MM.1S (cell line): ENCODE data around the gene TGFA.

Source experiments
- DNase-seq: peaks from one replicate; pipeline ENCODE4 v3.0.0-alpha.2; 2015
- H2AFZ ChIP-seq: fragments of 300-600 bp; sonication (generic); 2 replicates; pipeline ENCODE4 v1.6.0; 2016; ENCODE audit warnings: antibody characterized with exemption, low read length
- H3F3A ChIP-seq: fragments of 300-600 bp; sonication (generic); 2 replicates; pipeline ENCODE4 v1.6.1; 2016; ENCODE audit warnings: mild to moderate bottlenecking, antibody characterized with exemption, low read length, moderate library complexity, mixed read lengths; ENCODE audit not compliant: insufficient read depth
- H3K27ac ChIP-seq: fragments of 300-600 bp; sonication (generic); 2 replicates; pipeline ENCODE4 v1.5.1; 2016; ENCODE audit warnings: mild to moderate bottlenecking, low read length
- H3K27me3 ChIP-seq: fragments of 300-600 bp; sonication (generic); replicated peaks from 2 replicates; pipeline ENCODE4 v1.6.0; 2016; ENCODE audit warnings: low read length; ENCODE audit not compliant: insufficient read depth
- H3K36me3 ChIP-seq: fragments of 300-600 bp; sonication (generic); replicated peaks from 2 replicates; pipeline ENCODE4 v1.6.1; 2016; ENCODE audit warnings: mild to moderate bottlenecking, low read length, mixed read lengths; ENCODE audit not compliant: insufficient read depth
- H3K4me1 ChIP-seq: fragments of 300-600 bp; sonication (generic); 2 replicates; pipeline ENCODE4 v1.6.1; 2016; ENCODE audit warnings: low read length, mixed read lengths
- H3K4me2 ChIP-seq: fragments of 300-600 bp; sonication (generic); 2 replicates; pipeline ENCODE4 v1.6.0; 2016; ENCODE audit warnings: low read depth, low read length
- H3K4me3 ChIP-seq: fragments of 300-600 bp; sonication (generic); 2 replicates; pipeline ENCODE4 v1.5.1; 2016; ENCODE audit warnings: low read length, mixed read lengths
- H3K79me2 ChIP-seq: fragments of 300-600 bp; sonication (generic); 2 replicates; pipeline ENCODE4 v1.6.1; 2016; ENCODE audit warnings: mixed run types, low read length, mixed read lengths
- H3K9ac ChIP-seq: fragments of 300-600 bp; sonication (generic); 2 replicates; pipeline ENCODE4 v1.6.1; 2016; ENCODE audit warnings: low read length, mixed read lengths
- H3K9me2 ChIP-seq: fragments of 300-600 bp; sonication (generic); replicated peaks from 2 replicates; pipeline ENCODE4 v1.6.1; 2016; ENCODE audit warnings: mild to moderate bottlenecking, low read length, mixed read lengths; ENCODE audit not compliant: insufficient read depth
- H3K9me3 ChIP-seq: fragments of 300-600 bp; sonication (generic); replicated peaks from 2 replicates; pipeline ENCODE4 v1.6.1; 2016; ENCODE audit warnings: mild to moderate bottlenecking, low read length, mixed read lengths; ENCODE audit not compliant: insufficient read depth
- H4K20me1 ChIP-seq: fragments of 300-600 bp; sonication (generic); 2 replicates; pipeline ENCODE4 v1.6.1; 2016; ENCODE audit warnings: mild to moderate bottlenecking, low read length, moderate library complexity, mixed read lengths; ENCODE audit not compliant: insufficient read depth
- CTCF ChIP-seq: fragments of 300-600 bp; sonication (generic); IDR thresholded peaks from 2 replicates; pipeline ENCODE4 v1.5.1; 2016; ENCODE audit warnings: antibody characterized with exemption, low read length, mixed read lengths
- EZH2 ChIP-seq: fragments of 300-600 bp; sonication (generic); optimal IDR thresholded peaks from 2 replicates; pipeline ENCODE3; 2017; ENCODE audit warnings: low read depth, mild to moderate bottlenecking, antibody characterized with exemption, low read length, mixed read lengths
- EZH2phosphoT487 ChIP-seq: fragments of 300-600 bp; sonication (generic); IDR thresholded peaks from 2 replicates; pipeline ENCODE4 v1.6.1; 2018; ENCODE audit warnings: antibody characterized with exemption, low read length

Gene TGFA

GRCh38 chr2:70548233-70548632, 5.4 kb downstream of the TGFA start:
- Histone ChIP-seq H3K4me1 (peaks cover 9% of the 10 kb centered on the region; the same call in 1 of the 2 replicates), H3F3A (peaks cover 4% of the 10 kb centered on the region; the same call in 1 of the 2 replicates), H3K9me2 (no peaks in the 10 kb centered on the region), H2AFZ (no peak overlapping the region), H3K4me2 (no peak overlapping the region), H3K9me3 (no peaks in the 10 kb centered on the region), H3K27ac (no peak overlapping the region), H3K9ac (no peak overlapping the region), H3K79me2 (peaks cover 71% of the 10 kb centered on the region), H3K4me3 (no peak overlapping the region), H3K27me3 (no peaks in the 10 kb centered on the region), H4K20me1 (no peaks in the 10 kb centered on the region), H3K36me3 (no peaks in the 10 kb centered on the region)
- TF ChIP-seq CTCF: no peak
- no peak for TF ChIP-seq EZH2
- TF ChIP-seq EZH2phosphoT487: no peak
- DNase-seq: no peak

GRCh38 chr2:70546885-70547284, 6.7 kb downstream of the TGFA start:
- H3K27me3 ChIP-seq: no peaks in the 10 kb centered on the region
- peaks cover 9% of the 10 kb centered on the region for H3K4me1 ChIP-seq
- no peaks in the 10 kb centered on the region for H4K20me1 ChIP-seq
- H3K36me3 ChIP-seq: no peaks in the 10 kb centered on the region
- H3K9me3 ChIP-seq: no peaks in the 10 kb centered on the region
- H3K4me3 ChIP-seq: no peak overlapping the region
- peaks cover 3% of the 10 kb centered on the region; the same call in 1 of the 2 replicates for H3F3A ChIP-seq
- TF ChIP-seq EZH2 (no peak), EZH2phosphoT487 (no peak), CTCF (no peak)
- no peak overlapping the region for H3K27ac ChIP-seq
- no peak overlapping the region for H2AFZ ChIP-seq
- peaks cover 60% of the 10 kb centered on the region for H3K79me2 ChIP-seq
- H3K4me2 ChIP-seq: no peak overlapping the region
- H3K9ac ChIP-seq: no peak overlapping the region
- H3K9me2 ChIP-seq: no peaks in the 10 kb centered on the region
- DNase-seq: no peak

- Histone ChIP-seq H3K4me2 (no peak overlapping the region), H3K9ac (no peak overlapping the region), H4K20me1 (no peaks in the 10 kb centered on the region), H3K27me3 (no peaks in the 10 kb centered on the region), H3K36me3 (no peaks in the 10 kb centered on the region), H3F3A (peaks cover 8% of the 10 kb centered on the region; the same call in 1 of the 2 replicates), H3K4me1 (peaks cover 11% of the 10 kb centered on the region), H2AFZ (no peak overlapping the region), H3K27ac (no peak overlapping the region), H3K4me3 (no peak overlapping the region), H3K9me3 (no peaks in the 10 kb centered on the region), H3K79me2 (peaks cover 57% of the 10 kb centered on the region), H3K9me2 (no peaks in the 10 kb centered on the region)
- no peak for TF ChIP-seq EZH2
- TF ChIP-seq CTCF: no peak
- no peak for TF ChIP-seq EZH2phosphoT487
- DNase-seq: no peak
Observed at GRCh38 chr2:70546376-70546775, 7.2 kb downstream of the TGFA start.
